Peyer's patch (tissue), 4 donors: Measurements from ENCODE around the gene F9. TPM values are rescaled to one million over a fixed set of nuclear protein-coding genes. Genes with fewer than 3 reads are reported as not detected.
"Not testable (repeated sequence)": the region's sequence is repeated elsewhere in the genome, so short reads cannot be mapped to it uniquely, and the experiment has no call there.

Source experiments
- DNase-seq, 3 donors: peaks; one replicate each; pipeline ENCODE4 v3.0.0-alpha.2; 2017 to 2019
- H3K27ac ChIP-seq, 4 donors: fragments of 200-600 bp; sonication (generic); one replicate each; pipeline ENCODE4 v1.5.1; 2016 to 2019
- H3K27me3 ChIP-seq, 2 donors: fragments of 200-600 bp; sonication (generic); one replicate each; pipeline ENCODE4 v1.5.1; 2019
- H3K36me3 ChIP-seq, 3 donors: fragments of 200-600 bp; sonication (generic); one replicate each; pipeline ENCODE4 v1.5.1; 2016 to 2019
- H3K4me1 ChIP-seq, 4 donors: fragments of 200-600 bp; sonication (generic); one replicate each; pipeline ENCODE4 v1.5.1; 2016 to 2019
- H3K4me3 ChIP-seq, 4 donors: fragments of 200-600 bp; sonication (generic); 1 replicate in 3 of 4; 2 replicates in 1 of 4; pipeline ENCODE4 v1.5.1; 2016 to 2019; ENCODE audit warnings: mild to moderate bottlenecking in 1 of 4
- H3K9me3 ChIP-seq, 4 donors: fragments of 200-600 bp; sonication (generic); one replicate each; pipeline ENCODE4 v1.5.1; 2016 to 2019; ENCODE audit warnings: mild to moderate bottlenecking in 1 of 4
- CTCF ChIP-seq, 6 experiments: fragments of 450-650 bp in 4 of 6; fragments of 200-600 bp in 2 of 6; sonication (generic) in 1 of 6; IDR thresholded peaks; one replicate each; pipeline ENCODE4 v1.5.1; 2017 to 2019; ENCODE audit warnings: antibody characterized with exemption in 6 of 6, mild to moderate bottlenecking in 3 of 6, moderate library complexity in 1 of 6
- POLR2A ChIP-seq, 2 donors: fragments of 450-650 bp; IDR thresholded peaks; one replicate each; pipeline ENCODE4 v1.5.1; 2017; ENCODE audit warnings: antibody characterized with exemption in 2 of 2, mild to moderate bottlenecking in 2 of 2, moderate library complexity in 2 of 2
- total RNA-seq, 4 donors: library from RNA; depleted of rRNA; stranded (reverse); fragments of >200 nt; gene quantifications; one replicate each; pipeline ENCODE4 v1.1.0, GENCODE V29; 2016

Gene F9
- total RNA-seq, 4 donors from 2014 or later = not detected

- Histone ChIP-seq H3K27me3 (no peaks in the 10 kb centered on the region), H3K9me3 (no peaks in the 10 kb centered on the region), H3K36me3 (no peaks in the 10 kb centered on the region), H3K4me3 (no peak overlapping the region), H3K27ac (no peak overlapping the region), H3K4me1 (no peaks in the 10 kb centered on the region)
- DNase-seq = no peak
- TF ChIP-seq CTCF (IDR thresholded peaks at IDR 0.05) (no peak), POLR2A (IDR thresholded peaks at IDR 0.05) (no peak)
Observed at GRCh38 chrX:139518475-139518874, 12.1 kb upstream of the F9 start.

GRCh38 chrX:139528829-139529228, 1.7 kb upstream of the F9 start:
- DNase-seq, H3K9me3 ChIP-seq, H3K4me1 ChIP-seq, H3K27me3 ChIP-seq, H3K27ac ChIP-seq, H3K4me3 ChIP-seq, H3K36me3 ChIP-seq: not testable (repeated sequence)

- H3K27ac ChIP-seq = no peak overlapping the region
- H3K9me3 ChIP-seq = no peaks in the 10 kb centered on the region
- no peaks in the 10 kb centered on the region for H3K36me3 ChIP-seq
- H3K4me1 ChIP-seq = no peaks in the 10 kb centered on the region
- no peak for DNase-seq
- no peak overlapping the region for H3K4me3 ChIP-seq
- TF ChIP-seq CTCF (IDR thresholded peaks at IDR 0.05) = no peak
- TF ChIP-seq POLR2A (IDR thresholded peaks at IDR 0.05) = no peak
- H3K27me3 ChIP-seq = no peaks in the 10 kb centered on the region
Observed at GRCh38 chrX:139532834-139533233, 2.3 kb downstream of the F9 start.

DNA sequence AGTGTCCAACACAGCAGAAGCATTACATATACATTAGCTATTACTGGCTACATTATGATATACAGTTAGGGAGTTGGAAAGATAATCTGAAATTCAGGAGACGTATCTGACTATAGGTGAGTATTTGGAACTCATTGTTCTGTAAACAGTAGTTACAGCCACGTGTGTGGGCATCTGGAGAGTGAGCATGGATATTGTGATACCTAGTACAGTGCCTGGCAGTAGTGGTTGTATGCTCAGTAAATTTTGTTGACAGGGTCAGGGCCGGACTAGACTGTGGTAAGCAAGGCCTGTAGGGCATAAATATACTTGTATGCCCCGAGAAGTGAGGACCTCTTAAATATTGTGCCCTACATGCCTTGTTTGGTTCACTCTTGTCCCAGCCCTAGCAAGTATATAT, 2.9 kb downstream of the F9 start:
- H3K9me3 ChIP-seq = no peaks in the 10 kb centered on the region
- no peaks in the 10 kb centered on the region for H3K4me1 ChIP-seq
- H3K27ac ChIP-seq = no peak overlapping the region
- no peaks in the 10 kb centered on the region for H3K27me3 ChIP-seq
- no peak overlapping the region for H3K4me3 ChIP-seq
- no peak for TF ChIP-seq CTCF (IDR thresholded peaks at IDR 0.05)
- no peak for TF ChIP-seq POLR2A (IDR thresholded peaks at IDR 0.05)
- no peaks in the 10 kb centered on the region for H3K36me3 ChIP-seq
- DNase-seq = no peak

DNA sequence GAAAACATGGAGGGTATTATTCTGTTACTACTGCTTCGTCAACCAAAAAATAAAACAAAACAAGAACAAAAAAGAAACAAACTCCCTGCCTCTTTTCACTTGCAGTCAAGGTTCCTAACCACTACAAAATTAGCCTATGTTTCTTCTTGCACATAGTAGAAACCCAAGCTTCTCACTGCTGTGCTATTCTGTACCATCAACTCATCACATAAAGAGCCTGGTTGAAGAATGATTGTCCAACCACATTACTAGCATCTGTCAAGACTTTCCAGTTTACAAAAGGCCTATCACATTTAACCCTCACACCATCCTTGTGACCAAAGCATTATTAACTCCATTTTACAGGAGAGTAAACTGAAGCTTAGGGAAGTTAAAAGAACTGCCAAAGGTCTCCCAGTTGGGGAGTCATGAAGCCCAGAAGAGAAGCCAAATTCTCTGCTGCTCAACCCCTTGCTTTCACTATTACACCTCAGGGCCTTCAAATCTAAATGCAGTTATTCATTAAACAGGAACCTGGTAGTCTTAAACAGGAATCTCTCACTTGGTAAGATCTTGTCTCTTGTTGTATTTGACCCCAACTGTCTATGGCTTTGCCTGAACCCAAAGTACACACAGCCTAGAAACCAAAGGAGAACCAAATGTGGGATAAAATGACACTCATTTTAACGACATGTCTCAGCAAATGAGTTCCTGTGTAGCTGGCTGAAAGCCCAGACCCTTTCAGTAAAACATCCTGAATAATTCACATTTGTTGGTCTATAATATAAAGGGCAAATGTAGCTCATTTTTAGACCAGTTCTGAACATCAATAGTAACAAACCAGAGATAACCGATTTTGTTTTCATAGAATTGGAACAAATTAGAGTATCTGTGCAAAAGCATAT, 8.6 kb downstream of the F9 start:
- Histone ChIP-seq H3K4me1 (no peaks in the 10 kb centered on the region), H3K27ac (no peak overlapping the region), H3K4me3 (no peak overlapping the region), H3K36me3 (no peaks in the 10 kb centered on the region), H3K27me3 (no peaks in the 10 kb centered on the region), H3K9me3 (no peaks in the 10 kb centered on the region)
- DNase-seq = no peak
- no peak for TF ChIP-seq CTCF (IDR thresholded peaks at IDR 0.05)
- TF ChIP-seq POLR2A (IDR thresholded peaks at IDR 0.05) = no peak

DNA sequence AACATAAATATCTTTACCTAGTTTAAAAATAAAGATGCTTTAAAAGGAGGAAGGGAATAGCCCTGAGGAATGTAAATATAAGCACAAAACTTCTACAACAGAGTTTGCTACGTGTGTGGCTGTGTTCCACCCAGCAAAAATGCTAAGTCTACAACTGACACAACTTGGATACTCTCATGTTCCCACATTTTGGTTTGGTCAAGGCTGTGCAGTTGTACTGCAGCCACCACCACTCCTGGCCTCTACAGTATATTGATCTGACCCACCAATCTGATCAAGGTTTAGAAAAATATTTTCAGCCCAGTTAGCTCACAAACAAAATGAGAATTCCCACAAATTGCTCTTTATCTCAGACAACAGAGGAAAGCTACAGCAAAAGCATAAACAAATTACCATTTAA, 12.1 kb downstream of the F9 start:
- Histone ChIP-seq H3K27me3 (no peaks in the 10 kb centered on the region), H3K27ac (no peak overlapping the region), H3K4me1 (no peaks in the 10 kb centered on the region), H3K9me3 (no peaks in the 10 kb centered on the region), H3K36me3 (no peaks in the 10 kb centered on the region), H3K4me3 (no peak overlapping the region)
- TF ChIP-seq POLR2A (IDR thresholded peaks at IDR 0.05) (no peak), CTCF (IDR thresholded peaks at IDR 0.05) (no peak)
- DNase-seq = no peak
